ENCODE data around the gene NSD1. TPM values are rescaled to one million over a fixed set of nuclear protein-coding genes. Genes with fewer than 3 reads are reported as not detected.

Gene NSD1
- polyA plus RNA-seq, 1 donor (not counting 4 experiments of a cell fraction or from before 2014, with no cell fraction given) = 13.6 TPM

GRCh38 chr5:177098470-177099141 is 35.0 kb upstream of the NSD1 start:
- H3K79me2 ChIP-seq (ENCODE audit: control insufficient read depth, insufficient read depth, low read length) = no peaks in the 10 kb centered on the region
- dilution Hi-C loops (cut with MboI; ENCODE audit: extremely low pct_ligation_motif_present, low sequenced_read_pairs) = no loop called here
- H3K36me3 ChIP-seq (ENCODE audit: control insufficient read depth in 2 of 2, extremely low read depth in 1 of 2, insufficient read depth in 2 of 2, low read length in 2 of 2) = no peaks in the 10 kb centered on the region
- FAIRE-seq = no peak
- no peak for DNase-seq (ENCODE audit: low read depth, low spot score)
- no peaks in the 10 kb centered on the region for H3K9me1 ChIP-seq (ENCODE audit: control insufficient read depth, extremely low read depth, insufficient read depth, low read length)
- no peaks in the 10 kb centered on the region for H4K20me1 ChIP-seq (ENCODE audit: control insufficient read depth, extremely low read depth, insufficient read depth, low read length)
- no peaks in the 10 kb centered on the region for H3K4me1 ChIP-seq (ENCODE audit: control insufficient read depth, extremely low read depth, insufficient read depth, low read length)
- no peak overlapping the region for H3K4me3 ChIP-seq (ENCODE audit: control insufficient read depth in 2 of 3, extremely low read depth in 1 of 3, insufficient read depth in 2 of 3, low read depth in 1 of 3, low read length in 3 of 3)
- H3K27me3 ChIP-seq (ENCODE audit: control insufficient read depth, extremely low read depth, insufficient read depth, low read length) = peaks cover 4% of the 10 kb centered on the region
- no peak overlapping the region for H3K9ac ChIP-seq (ENCODE audit: control insufficient read depth, extremely low read depth, insufficient read depth, low read length)
- H3K27ac ChIP-seq (ENCODE audit: control insufficient read depth, insufficient read depth, low read length) = no peak overlapping the region
- H3K4me2 ChIP-seq (ENCODE audit: control insufficient read depth, extremely low read depth, insufficient read depth, low read depth, low read length) = no peak overlapping the region
- H2AFZ ChIP-seq (ENCODE audit: control insufficient read depth, low read length) = no peak overlapping the region
- no peaks in the 10 kb centered on the region for H3K9me3 ChIP-seq (ENCODE audit: control insufficient read depth, low read depth, low read length)
- TF ChIP-seq EZH2 (IDR thresholded peaks at IDR 0.05; ENCODE audit: low read length) (no peak), CTCF (optimal IDR thresholded peaks at IDR 0.05 in 1 of 3, IDR thresholded peaks at IDR 0.05 in 1 of 3, conservative IDR thresholded peaks at IDR 0.05 in 1 of 3; ENCODE audit: extremely low read depth in 1 of 3, insufficient read depth in 2 of 3, low read length in 3 of 3) (no peak)

GRCh38 chr5:177099422-177100093 is 34.0 kb upstream of the NSD1 start:
- Histone ChIP-seq H3K9ac (ENCODE audit: control insufficient read depth, extremely low read depth, insufficient read depth, low read length) (no peak overlapping the region), H3K9me3 (ENCODE audit: control insufficient read depth, low read depth, low read length) (no peaks in the 10 kb centered on the region), H3K9me1 (ENCODE audit: control insufficient read depth, extremely low read depth, insufficient read depth, low read length) (no peaks in the 10 kb centered on the region), H4K20me1 (ENCODE audit: control insufficient read depth, extremely low read depth, insufficient read depth, low read length) (no peaks in the 10 kb centered on the region), H3K36me3 (ENCODE audit: control insufficient read depth in 2 of 2, extremely low read depth in 1 of 2, insufficient read depth in 2 of 2, low read length in 2 of 2) (no peaks in the 10 kb centered on the region), H3K27ac (ENCODE audit: control insufficient read depth, insufficient read depth, low read length) (no peak overlapping the region), H2AFZ (ENCODE audit: control insufficient read depth, low read length) (no peak overlapping the region), H3K79me2 (ENCODE audit: control insufficient read depth, insufficient read depth, low read length) (no peaks in the 10 kb centered on the region), H3K4me3 (ENCODE audit: control insufficient read depth in 2 of 3, extremely low read depth in 1 of 3, insufficient read depth in 2 of 3, low read depth in 1 of 3, low read length in 3 of 3) (no peak overlapping the region), H3K27me3 (ENCODE audit: control insufficient read depth, extremely low read depth, insufficient read depth, low read length) (peaks cover 4% of the 10 kb centered on the region), H3K4me2 (ENCODE audit: control insufficient read depth, extremely low read depth, insufficient read depth, low read depth, low read length) (no peak overlapping the region), H3K4me1 (ENCODE audit: control insufficient read depth, extremely low read depth, insufficient read depth, low read length) (no peaks in the 10 kb centered on the region)
- no peak for DNase-seq (ENCODE audit: low read depth, low spot score)
- no peak for TF ChIP-seq EZH2 (IDR thresholded peaks at IDR 0.05; ENCODE audit: low read length)
- dilution Hi-C loops (cut with MboI; ENCODE audit: extremely low pct_ligation_motif_present, low sequenced_read_pairs) = no loop called here
- FAIRE-seq = no peak

All from keratinocyte (primary cell).